Bronchial epithelial cell (primary cell): ENCODE measurements around the gene ZNF205. TPM values are rescaled to one million over a fixed set of nuclear protein-coding genes. Genes with fewer than 3 reads are reported as not detected.

Experiments used
- DNase-seq: peaks from one replicate; pipeline ENCODE4 v3.0.0-alpha.2; 2010; ENCODE audit warnings: low read depth
- FAIRE-seq: peaks from 2 replicates; lab custom pipeline; 2011; peaks lifted over from hg19 to GRCh38; lab: Jason Lieb, UNC
- H3K27me3 ChIP-seq: 2 replicates; pipeline ENCODE4 v1.5.1; 2011; ENCODE audit warnings: low read length; ENCODE audit not compliant: control insufficient read depth, insufficient read depth
- H3K36me3 ChIP-seq: 2 replicates; pipeline ENCODE4 v1.5.1; 2011; ENCODE audit warnings: low read length; ENCODE audit not compliant: control insufficient read depth, insufficient read depth
- H3K4me3 ChIP-seq: 2 replicates; pipeline ENCODE4 v1.5.1; 2011; ENCODE audit warnings: mild to moderate bottlenecking, low read depth, low read length, control low read depth
- CTCF ChIP-seq: IDR thresholded peaks from 2 replicates; pipeline ENCODE4 v1.5.1; 2011; ENCODE audit warnings: mild to moderate bottlenecking, moderate library complexity, low read length, control low read depth, inconsistent platforms; ENCODE audit not compliant: insufficient read depth, severe bottlenecking
- total RNA-seq: library from RNA; depleted of rRNA; stranded (reverse); fragments of >200 nt; gene quantifications from 2 replicates; pipeline ENCODE4 v1.2.1, GENCODE V29; 2014

Gene ZNF205
- total RNA-seq, 1 donor from 2014 or later = 22.4 TPM

- DNase-seq = no peak
- no peak for TF ChIP-seq CTCF
- no peak for FAIRE-seq
- Histone ChIP-seq H3K27me3 (no peaks in the 10 kb centered on the region), H3K4me3 (no peak overlapping the region), H3K36me3 (no peaks in the 10 kb centered on the region)
These were observed 23.9 kb upstream of the ZNF205 start for GRCh38 chr16:3088450-3088849.

DNA sequence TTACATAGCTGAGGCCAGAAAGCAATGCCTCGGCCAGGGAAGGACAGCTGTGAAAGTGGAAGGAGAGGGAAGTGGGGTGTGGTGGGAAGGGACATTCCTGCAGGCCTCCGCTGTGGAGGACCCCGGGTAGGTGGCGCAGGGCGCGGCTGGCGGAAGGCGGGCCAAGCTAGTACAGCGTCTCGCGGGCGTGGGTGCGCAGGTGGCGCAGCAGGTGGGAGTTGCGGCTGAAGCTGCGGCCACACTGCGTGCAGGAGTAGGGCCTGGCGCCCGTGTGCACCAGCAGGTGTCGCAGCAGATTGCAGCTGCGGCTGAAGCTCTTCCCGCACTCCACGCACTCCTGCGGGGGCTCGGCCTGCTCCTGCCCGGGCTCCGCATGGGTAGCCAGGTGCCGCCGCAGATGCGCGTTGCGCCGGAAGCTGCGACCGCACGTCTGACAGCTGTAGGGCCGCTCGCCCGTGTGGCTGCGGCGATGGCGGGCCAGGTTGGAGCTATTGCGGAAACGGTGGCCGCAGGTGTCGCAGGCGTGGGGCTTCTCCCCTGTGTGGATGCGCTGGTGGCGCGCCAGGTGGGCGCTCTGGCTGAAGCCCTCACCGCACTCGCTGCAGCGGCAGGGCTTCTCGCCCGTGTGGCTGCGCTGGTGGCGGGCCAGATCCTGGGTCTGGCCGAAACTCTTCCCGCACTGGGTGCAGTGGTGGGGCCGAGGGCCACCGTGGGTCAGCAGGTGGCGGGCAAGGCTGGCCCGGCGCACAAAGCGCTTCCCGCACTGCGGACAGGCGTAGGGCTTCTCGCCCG, 23.3 kb upstream of the ZNF205 start:
- FAIRE-seq = no peak
- Histone ChIP-seq H3K36me3 (no peaks in the 10 kb centered on the region), H3K27me3 (no peaks in the 10 kb centered on the region), H3K4me3 (no peak overlapping the region)
- TF ChIP-seq CTCF = no peak
- DNase-seq = no peak

GRCh38 chr16:3089717-3090592, 22.4 kb upstream of the ZNF205 start:
- no peak for TF ChIP-seq CTCF
- FAIRE-seq = no peak
- Histone ChIP-seq H3K4me3 (no peak overlapping the region), H3K36me3 (no peaks in the 10 kb centered on the region), H3K27me3 (no peaks in the 10 kb centered on the region)
- no peak for DNase-seq

DNA sequence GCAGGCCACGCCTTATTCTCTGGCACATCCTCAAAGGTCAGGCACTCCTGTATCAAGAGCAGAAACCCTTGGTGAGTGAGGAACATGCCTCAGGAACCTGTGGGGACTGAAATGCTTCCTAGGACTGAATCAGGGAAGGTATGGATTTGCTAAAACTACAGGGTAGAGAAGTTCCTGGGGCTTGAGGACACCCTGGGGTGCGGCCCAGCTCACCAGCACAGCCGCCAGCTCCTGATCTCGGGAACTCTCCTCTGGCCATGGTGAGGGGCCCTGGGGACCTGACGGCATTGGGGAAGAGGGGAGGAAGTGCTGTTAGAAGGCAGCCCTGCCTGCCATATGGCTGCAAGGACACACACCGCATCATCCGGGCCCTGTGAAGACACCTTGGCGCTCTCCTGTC, 20.8 kb upstream of the ZNF205 start:
- no peak for FAIRE-seq

DNA sequence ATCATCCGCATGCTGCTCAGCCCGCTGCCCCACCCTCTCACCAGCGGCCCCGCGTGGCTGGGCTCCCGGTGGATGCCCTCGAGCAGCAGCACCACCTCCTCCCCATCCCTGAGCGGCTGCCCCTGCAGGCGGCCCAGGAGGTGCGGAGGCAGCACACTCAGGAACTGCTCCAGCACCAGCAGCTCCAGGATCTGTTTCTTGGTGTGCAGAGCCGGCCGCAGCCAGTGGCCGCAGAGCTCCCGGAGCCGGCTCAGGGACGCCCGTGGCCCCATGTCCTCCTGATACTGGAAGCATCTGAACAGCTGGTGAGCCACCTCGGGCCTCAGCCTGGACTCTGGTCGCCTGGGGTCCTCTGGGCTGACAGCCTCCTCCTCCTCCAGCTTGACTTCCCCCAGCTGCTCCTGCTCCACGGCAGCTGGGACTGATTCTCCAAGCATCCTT, 19.9 kb upstream of the ZNF205 start:
- Histone ChIP-seq H3K27me3 (no peaks in the 10 kb centered on the region), H3K36me3 (no peaks in the 10 kb centered on the region), H3K4me3 (no peak overlapping the region)
- DNase-seq (no peak), FAIRE-seq (no peak)
- TF ChIP-seq CTCF = no peak

More for the DNA sequence above, 20.8 kb upstream of the ZNF205 start:
- no peaks in the 10 kb centered on the region for H3K27me3 ChIP-seq
- H3K4me3 ChIP-seq = no peak overlapping the region
- no peaks in the 10 kb centered on the region for H3K36me3 ChIP-seq
- DNase-seq = no peak
- TF ChIP-seq CTCF = no peak
